Inferior parietal cortex (tissue), 1 donor: ENCODE measurements around the gene CYSLTR2.

Experiments
- DNase-seq: peaks from one replicate; pipeline ENCODE4 v3.0.0-alpha.2; 2016; ENCODE audit errors: extremely low spot score

The CYSLTR2 gene

DNA sequence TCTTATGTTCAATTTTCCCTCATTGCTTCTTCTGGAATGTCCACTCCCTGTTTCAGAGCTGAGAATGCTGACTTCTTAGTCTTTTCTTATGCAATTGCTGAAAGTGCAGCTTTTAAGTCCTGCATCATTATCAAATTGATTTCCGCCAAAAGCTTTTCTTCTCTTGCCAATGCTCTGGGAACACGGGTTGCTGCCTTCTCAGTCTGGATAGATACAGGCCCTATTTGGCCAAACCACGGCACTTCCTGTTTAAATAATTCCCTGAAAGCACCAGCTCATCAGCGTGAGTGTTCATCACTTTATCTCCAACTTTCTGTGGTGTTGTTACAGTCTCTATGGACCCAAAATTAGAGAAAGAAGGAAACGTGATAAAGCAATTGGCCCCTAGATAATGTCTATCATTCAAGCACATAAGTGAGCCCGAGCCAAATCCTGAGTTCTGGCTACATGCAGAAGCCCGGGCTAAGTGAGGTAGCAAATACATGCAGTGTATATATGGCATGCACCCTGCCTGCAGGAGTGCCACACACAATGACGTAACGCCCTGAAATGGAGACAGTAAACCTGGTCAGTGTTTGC is 85.7 kb downstream of the CYSLTR2 start:
- no peak for DNase-seq

DNA sequence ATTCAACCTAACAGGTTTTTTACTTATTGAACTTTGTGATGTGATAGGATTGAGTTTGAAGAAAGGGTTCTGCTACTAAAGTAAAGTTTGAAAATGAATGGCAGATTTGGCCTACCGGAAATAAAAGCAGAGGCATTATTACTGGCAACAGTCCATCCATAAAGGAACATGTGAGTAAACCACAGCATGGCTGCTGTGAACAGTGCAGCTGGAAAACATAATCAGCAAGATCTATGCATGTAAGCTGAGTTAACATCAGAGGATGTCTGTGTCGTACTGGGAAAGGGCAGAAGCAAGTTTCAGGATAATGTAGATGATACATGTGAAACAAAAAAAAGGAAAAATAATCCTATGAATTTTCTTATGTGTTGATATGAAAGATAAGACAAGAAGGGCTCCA is 87.6 kb downstream of the CYSLTR2 start:
- no peak for DNase-seq

DNA sequence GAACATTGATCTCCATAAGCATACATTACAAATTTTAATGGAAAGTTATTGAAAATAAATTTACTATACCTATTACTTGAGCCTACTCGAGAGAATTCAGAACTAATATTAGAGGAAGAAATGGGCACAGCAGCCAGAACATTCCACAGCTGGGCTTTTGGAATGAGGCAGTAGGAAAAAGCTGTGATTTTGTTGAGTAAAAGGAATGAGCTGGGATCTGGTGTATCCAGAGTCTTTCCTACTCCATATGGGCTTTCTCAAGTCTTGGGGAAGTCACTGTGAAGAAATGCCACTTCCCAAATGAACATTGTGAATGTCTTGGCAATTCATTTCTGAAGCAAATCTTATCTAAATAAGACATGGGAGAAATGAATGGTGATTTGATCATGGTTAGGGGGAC is 93.1 kb downstream of the CYSLTR2 start:
- DNase-seq: no peak

DNA sequence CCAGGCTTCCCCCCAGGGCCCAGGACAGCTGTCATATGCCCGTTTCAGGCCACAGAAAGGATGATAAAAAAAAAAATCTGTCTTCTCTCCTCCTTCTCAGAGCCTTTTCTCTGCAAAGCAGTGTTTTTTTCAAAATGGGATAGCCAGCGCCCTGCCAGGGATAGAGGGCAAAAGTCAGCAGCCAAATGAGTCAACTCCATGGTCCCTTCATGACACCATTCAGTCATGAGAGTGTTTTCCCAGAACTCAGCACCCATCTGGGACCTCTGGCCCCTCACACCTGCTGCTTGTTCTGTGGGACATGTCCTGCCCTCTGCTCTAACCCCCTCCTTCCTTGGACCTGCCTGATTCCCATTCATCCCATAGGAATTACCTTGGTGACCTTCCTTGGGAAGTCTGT is 95.0 kb downstream of the CYSLTR2 start:
- no peak for DNase-seq

DNA sequence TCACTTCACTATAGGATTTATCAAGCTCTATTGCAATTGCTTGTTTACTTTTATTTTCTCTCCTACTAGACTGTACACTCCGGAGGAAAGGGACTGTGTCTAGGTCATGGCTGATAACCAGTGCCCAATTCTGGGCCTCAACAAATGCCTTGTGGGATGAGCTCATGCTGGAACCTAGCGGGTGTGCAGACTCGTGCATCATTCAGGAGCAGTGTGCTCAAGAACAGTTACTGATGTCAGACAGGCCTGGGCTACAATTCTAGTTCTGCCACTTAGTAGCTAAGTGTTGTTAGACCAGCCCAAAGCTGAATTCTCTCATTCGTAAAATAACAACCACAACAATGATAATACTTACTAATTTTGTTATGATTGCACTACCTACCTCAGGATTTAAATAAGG is 95.4 kb downstream of the CYSLTR2 start:
- no peak for DNase-seq

DNA sequence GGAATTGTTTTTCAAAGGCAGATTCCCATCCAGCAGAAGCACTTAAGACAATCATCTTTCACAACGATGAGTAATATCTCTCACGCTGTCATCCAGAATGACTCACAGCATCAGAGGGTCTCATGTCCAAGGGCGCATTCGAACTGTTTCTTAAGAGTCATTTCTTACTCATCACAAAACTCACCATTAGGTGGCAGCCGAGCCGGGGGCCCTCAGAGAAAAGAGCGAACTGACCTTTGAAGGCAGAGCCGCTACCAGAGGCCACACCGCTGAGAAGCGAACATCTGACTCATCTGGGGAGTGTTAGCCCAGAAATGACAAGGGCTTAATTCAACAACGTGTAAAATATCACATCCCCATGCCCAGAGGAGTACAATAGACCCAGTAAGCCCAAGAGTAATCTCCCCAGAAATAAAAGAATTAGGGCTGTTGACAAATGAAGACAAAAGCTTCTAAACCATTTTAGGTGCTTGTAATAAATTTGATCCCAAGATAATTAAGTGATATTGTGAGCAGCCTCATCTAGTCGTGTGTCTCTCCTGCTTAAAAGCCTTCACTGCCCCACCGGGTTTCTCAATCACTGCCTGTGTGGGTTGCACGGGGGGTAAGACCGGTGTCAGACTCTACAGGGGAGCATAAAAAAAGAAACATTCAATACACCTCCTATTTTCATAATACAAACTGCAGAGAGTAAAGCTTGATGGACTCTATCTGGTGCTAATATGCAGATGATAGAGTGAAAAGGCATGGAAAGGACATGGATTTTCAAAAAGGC is 96.2 kb downstream of the CYSLTR2 start:
- peak; percentile 78 for DNase-seq

DNA sequence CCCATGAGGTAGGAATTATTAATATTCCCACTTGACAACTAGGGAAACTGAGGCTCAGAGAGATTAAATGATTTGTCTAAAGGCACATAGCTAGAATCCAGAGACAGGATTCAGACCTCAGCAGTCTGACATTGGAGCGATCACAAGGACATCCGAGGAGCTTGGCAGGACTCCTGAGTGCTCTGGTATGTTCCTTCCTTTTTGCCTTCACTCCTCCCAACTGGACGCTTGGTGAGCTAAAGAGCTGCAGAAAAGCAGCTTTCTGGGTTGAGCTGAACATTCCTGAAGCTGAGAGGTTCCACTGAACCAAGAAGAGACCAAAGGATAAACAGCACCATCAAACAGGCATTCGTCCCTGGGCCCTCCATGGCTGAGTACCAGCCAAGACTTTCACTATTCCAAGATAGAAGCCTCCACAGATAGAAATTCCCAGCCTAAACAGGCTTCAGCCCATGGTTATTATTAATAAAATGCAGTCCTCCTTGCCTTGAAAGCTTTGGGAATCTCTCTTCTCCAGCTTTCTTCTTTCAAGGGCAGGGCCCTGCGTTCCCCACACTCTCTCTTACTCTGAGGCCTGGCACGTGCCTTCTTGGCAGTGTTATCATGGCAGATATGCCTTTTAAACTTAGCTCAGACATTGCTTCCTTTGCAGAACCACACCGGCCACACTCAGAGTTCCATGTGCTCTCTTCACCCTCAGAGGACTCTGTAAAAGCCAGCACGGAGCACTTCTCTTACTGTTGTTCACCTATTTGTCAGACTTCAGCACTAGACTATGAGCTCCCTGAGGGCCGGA is 97.1 kb downstream of the CYSLTR2 start:
- DNase-seq: peak; percentile 4

DNA sequence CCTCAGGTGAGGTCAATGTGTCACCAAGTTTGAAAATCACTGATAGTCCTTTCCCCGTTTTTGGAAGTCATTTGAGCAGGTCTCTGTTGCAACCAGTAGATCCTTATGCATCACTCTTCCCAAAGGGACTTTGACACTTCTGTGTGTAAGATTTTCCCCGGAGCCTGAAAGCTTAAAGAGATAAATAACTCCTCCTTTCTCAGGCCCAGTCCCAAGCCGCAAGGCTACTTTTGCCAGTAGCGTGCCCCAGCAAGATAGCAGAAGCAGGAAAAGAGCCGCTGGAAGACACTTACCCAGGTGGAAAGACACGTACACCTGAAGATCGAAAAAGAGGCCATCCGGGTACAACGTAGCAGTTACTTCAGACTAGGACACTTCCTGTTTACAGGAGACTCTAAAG is 106.9 kb downstream of the CYSLTR2 start:
- no peak for DNase-seq
